ENCODE data around the gene SIX5.
A peak's percentile ranks its signal among the peaks of the same experiment; 100 is the strongest.
"Not testable (repeated sequence)": the region's sequence is repeated elsewhere in the genome, so short reads cannot be mapped to it uniquely, and the experiment has no call there.

Gene SIX5

GRCh38 chr19:45729800-45730290 is 39.2 kb downstream of the SIX5 start:
- TF ChIP-seq CTCF (conservative IDR thresholded peaks at IDR 0.05; ENCODE audit: low read depth, low read length) = no peak
- Histone ChIP-seq H2AFZ (ENCODE audit: low read depth) (no peak overlapping the region), H3K9ac (peak overlapping the region; percentile 56; the same call in 1 of the 2 replicates), H4K20me1 (ENCODE audit: insufficient read depth) (no peaks in the 10 kb centered on the region), H3K27me3 (ENCODE audit: insufficient read depth, low read depth) (no peaks in the 10 kb centered on the region), H3K4me2 (peak overlapping the region; percentile 97), H3K79me2 (ENCODE audit: insufficient read depth, low read depth) (peaks cover 57% of the 10 kb centered on the region), H3K36me3 (ENCODE audit: insufficient read depth) (no peaks in the 10 kb centered on the region), H3K4me3 (IDR thresholded peaks at IDR 0.05; ENCODE audit: insufficient read depth, low read depth, low read length) (no peak overlapping the region), H3K4me1 (ENCODE audit: low read depth, poor library complexity, severe bottlenecking) (peaks cover 28% of the 10 kb centered on the region), H3K27ac (peak overlapping the region; percentile 5; the same call in 1 of the 2 replicates)

GRCh38 chr19:45728683-45729082 is 40.4 kb downstream of the SIX5 start:
- H2AFZ ChIP-seq (ENCODE audit: low read depth); H3K27me3 ChIP-seq (ENCODE audit: insufficient read depth, low read depth); H4K20me1 ChIP-seq (ENCODE audit: insufficient read depth); H3K27ac ChIP-seq; H3K4me2 ChIP-seq; H3K9ac ChIP-seq; H3K4me3 ChIP-seq (IDR thresholded peaks at IDR 0.05; ENCODE audit: insufficient read depth, low read depth, low read length); H3K36me3 ChIP-seq (ENCODE audit: insufficient read depth): not testable (repeated sequence)
- peaks cover 68% of the 10 kb centered on the region for H3K79me2 ChIP-seq (ENCODE audit: insufficient read depth, low read depth)
- H3K4me1 ChIP-seq (ENCODE audit: low read depth, poor library complexity, severe bottlenecking) = peaks cover 28% of the 10 kb centered on the region

- H4K20me1 ChIP-seq (ENCODE audit: insufficient read depth); H3K36me3 ChIP-seq (ENCODE audit: insufficient read depth); H3K27ac ChIP-seq; H3K9ac ChIP-seq; H3K27me3 ChIP-seq (ENCODE audit: insufficient read depth, low read depth); H3K4me2 ChIP-seq; H3K4me3 ChIP-seq (IDR thresholded peaks at IDR 0.05; ENCODE audit: insufficient read depth, low read depth, low read length); H2AFZ ChIP-seq (ENCODE audit: low read depth): not testable (repeated sequence)
- Histone ChIP-seq H3K4me1 (ENCODE audit: low read depth, poor library complexity, severe bottlenecking) (peaks cover 26% of the 10 kb centered on the region), H3K79me2 (ENCODE audit: insufficient read depth, low read depth) (peaks cover 46% of the 10 kb centered on the region)
Measured at GRCh38 chr19:45720065-45720464, 49.0 kb downstream of the SIX5 start.

- H3K79me2 ChIP-seq (ENCODE audit: insufficient read depth, low read depth) = peaks cover 36% of the 10 kb centered on the region; the same call in 1 of the 2 replicates
- H3K4me2 ChIP-seq = peak overlapping the region; percentile 70
- no peak overlapping the region for H2AFZ ChIP-seq (ENCODE audit: low read depth)
- peaks cover 29% of the 10 kb centered on the region for H3K4me1 ChIP-seq (ENCODE audit: low read depth, poor library complexity, severe bottlenecking)
- peak overlapping the region; percentile 49; the same call in 1 of the 2 replicates for H3K9ac ChIP-seq
- peak overlapping the region; percentile 48 for H3K27ac ChIP-seq
- H3K27me3 ChIP-seq (ENCODE audit: insufficient read depth, low read depth) = no peaks in the 10 kb centered on the region
- no peaks in the 10 kb centered on the region for H4K20me1 ChIP-seq (ENCODE audit: insufficient read depth)
- H3K36me3 ChIP-seq (ENCODE audit: insufficient read depth) = peaks cover 2% of the 10 kb centered on the region; the same call in 1 of the 2 replicates
- no peak overlapping the region for H3K4me3 ChIP-seq (IDR thresholded peaks at IDR 0.05; ENCODE audit: insufficient read depth, low read depth, low read length)
- TF ChIP-seq CTCF (conservative IDR thresholded peaks at IDR 0.05; ENCODE audit: low read depth, low read length) = no peak
Measured at GRCh38 chr19:45717983-45718650, 50.9 kb downstream of the SIX5 start.

GRCh38 chr19:45717131-45717982 is 51.7 kb downstream of the SIX5 start:
- H3K4me2 ChIP-seq = peak overlapping the region; percentile 83
- peak overlapping the region; percentile 76 for H3K4me3 ChIP-seq (IDR thresholded peaks at IDR 0.05; ENCODE audit: insufficient read depth, low read depth, low read length)
- H2AFZ ChIP-seq (ENCODE audit: low read depth) = peak overlapping the region; percentile 15; the same call in 1 of the 2 replicates
- H3K9ac ChIP-seq = peak overlapping the region; percentile 67
- no peaks in the 10 kb centered on the region for H4K20me1 ChIP-seq (ENCODE audit: insufficient read depth)
- 0 out of 2 replicates have a peak, but pooled peaks have one; percentile 17 for TF ChIP-seq CTCF (conservative IDR thresholded peaks at IDR 0.05; ENCODE audit: low read depth, low read length)
- no peaks in the 10 kb centered on the region for H3K27me3 ChIP-seq (ENCODE audit: insufficient read depth, low read depth)
- H3K27ac ChIP-seq = peak overlapping the region; percentile 52
- no peaks in the 10 kb centered on the region for H3K36me3 ChIP-seq (ENCODE audit: insufficient read depth)
- H3K4me1 ChIP-seq (ENCODE audit: low read depth, poor library complexity, severe bottlenecking) = peaks cover 29% of the 10 kb centered on the region
- H3K79me2 ChIP-seq (ENCODE audit: insufficient read depth, low read depth) = peaks cover 33% of the 10 kb centered on the region; the same call in 1 of the 2 replicates

Data from KMS-11 (cell line).